ENCODE data around the gene MARK3.
A peak's percentile ranks its signal among the peaks of the same experiment; 100 is the strongest.

Gene MARK3

GRCh38 chr14:103537175-103537990 lies 152.2 kb downstream of the MARK3 start:
- no peaks in the 10 kb centered on the region for H3K27me3 ChIP-seq (replicated peaks; ENCODE audit: control insufficient read depth, insufficient read depth, low read length)
- peaks cover 62% of the 10 kb centered on the region for H3K4me1 ChIP-seq (ENCODE audit: control insufficient read depth, insufficient read depth, low read length)
- H3K9ac ChIP-seq (ENCODE audit: low read length), result peak overlapping the region; percentile 56
- H3K9me3 ChIP-seq (ENCODE audit: control insufficient read depth, low read length), result no peaks in the 10 kb centered on the region
- no peak for DNase-seq (ENCODE audit: low read depth)
- H3K4me3 ChIP-seq (ENCODE audit: low read length), result no peak overlapping the region
- H3K36me3 ChIP-seq (ENCODE audit: control insufficient read depth, insufficient read depth, low read length, severe bottlenecking), result no peaks in the 10 kb centered on the region

- no peak overlapping the region for H3K4me3 ChIP-seq (ENCODE audit: low read length)
- no peaks in the 10 kb centered on the region for H3K36me3 ChIP-seq (ENCODE audit: control insufficient read depth, insufficient read depth, low read length, severe bottlenecking)
- no peaks in the 10 kb centered on the region for H3K9me3 ChIP-seq (ENCODE audit: control insufficient read depth, low read length)
- DNase-seq (ENCODE audit: low read depth), result no peak
- peak overlapping the region; percentile 38 for H3K9ac ChIP-seq (ENCODE audit: low read length)
- H3K4me1 ChIP-seq (ENCODE audit: control insufficient read depth, insufficient read depth, low read length), result peaks cover 73% of the 10 kb centered on the region
- no peaks in the 10 kb centered on the region for H3K27me3 ChIP-seq (replicated peaks; ENCODE audit: control insufficient read depth, insufficient read depth, low read length)
Observed at GRCh38 chr14:103538291-103539055, 153.3 kb downstream of the MARK3 start.

- DNase-seq (ENCODE audit: low read depth), result no peak
- H3K9ac ChIP-seq (ENCODE audit: low read length), result peak overlapping the region; percentile 82
- H3K36me3 ChIP-seq (ENCODE audit: control insufficient read depth, insufficient read depth, low read length, severe bottlenecking), result no peaks in the 10 kb centered on the region
- H3K9me3 ChIP-seq (ENCODE audit: control insufficient read depth, low read length), result no peaks in the 10 kb centered on the region
- no peak overlapping the region for H3K4me3 ChIP-seq (ENCODE audit: low read length)
- H3K27me3 ChIP-seq (replicated peaks; ENCODE audit: control insufficient read depth, insufficient read depth, low read length), result no peaks in the 10 kb centered on the region
- peaks cover 80% of the 10 kb centered on the region for H3K4me1 ChIP-seq (ENCODE audit: control insufficient read depth, insufficient read depth, low read length)
Observed at GRCh38 chr14:103539056-103539825, 154.0 kb downstream of the MARK3 start.

- H3K9ac ChIP-seq (ENCODE audit: low read length), result peak overlapping the region; percentile 82
- no peaks in the 10 kb centered on the region for H3K9me3 ChIP-seq (ENCODE audit: control insufficient read depth, low read length)
- no peak for DNase-seq (ENCODE audit: low read depth)
- H3K4me1 ChIP-seq (ENCODE audit: control insufficient read depth, insufficient read depth, low read length), result peaks cover 79% of the 10 kb centered on the region
- H3K36me3 ChIP-seq (ENCODE audit: control insufficient read depth, insufficient read depth, low read length, severe bottlenecking), result no peaks in the 10 kb centered on the region
- H3K27me3 ChIP-seq (replicated peaks; ENCODE audit: control insufficient read depth, insufficient read depth, low read length), result no peaks in the 10 kb centered on the region
- H3K4me3 ChIP-seq (ENCODE audit: low read length), result no peak overlapping the region
Observed at GRCh38 chr14:103540821-103541708, 155.8 kb downstream of the MARK3 start.

- Histone ChIP-seq H3K36me3 (ENCODE audit: control insufficient read depth, insufficient read depth, low read length, severe bottlenecking) (no peaks in the 10 kb centered on the region), H3K9ac (ENCODE audit: low read length) (peak overlapping the region; percentile 82), H3K9me3 (ENCODE audit: control insufficient read depth, low read length) (no peaks in the 10 kb centered on the region), H3K27me3 (replicated peaks; ENCODE audit: control insufficient read depth, insufficient read depth, low read length) (no peaks in the 10 kb centered on the region), H3K4me3 (ENCODE audit: low read length) (peak overlapping the region; percentile 58), H3K4me1 (ENCODE audit: control insufficient read depth, insufficient read depth, low read length) (peaks cover 77% of the 10 kb centered on the region)
- no peak for DNase-seq (ENCODE audit: low read depth)
Observed at GRCh38 chr14:103541709-103542604, 156.7 kb downstream of the MARK3 start.

GRCh38 chr14:103542605-103543088 lies 157.4 kb downstream of the MARK3 start:
- peaks cover 71% of the 10 kb centered on the region for H3K4me1 ChIP-seq (ENCODE audit: control insufficient read depth, insufficient read depth, low read length)
- peak; percentile 25 for DNase-seq (ENCODE audit: low read depth)

GRCh38 chr14:103543140-103543539 lies 157.9 kb downstream of the MARK3 start:
- Histone ChIP-seq H3K36me3 (ENCODE audit: control insufficient read depth, insufficient read depth, low read length, severe bottlenecking) (no peaks in the 10 kb centered on the region), H3K9me3 (ENCODE audit: control insufficient read depth, low read length) (no peaks in the 10 kb centered on the region), H3K4me1 (ENCODE audit: control insufficient read depth, insufficient read depth, low read length) (peaks cover 66% of the 10 kb centered on the region), H3K27me3 (replicated peaks; ENCODE audit: control insufficient read depth, insufficient read depth, low read length) (no peaks in the 10 kb centered on the region), H3K4me3 (ENCODE audit: low read length) (peak overlapping the region; percentile 33), H3K9ac (ENCODE audit: low read length) (peak overlapping the region; percentile 82)
- DNase-seq (ENCODE audit: low read depth), result no peak

More at GRCh38 chr14:103542605-103543088, 157.4 kb downstream of the MARK3 start:
- H3K27me3 ChIP-seq (replicated peaks; ENCODE audit: control insufficient read depth, insufficient read depth, low read length), result no peaks in the 10 kb centered on the region
- peak overlapping the region; percentile 58 for H3K4me3 ChIP-seq (ENCODE audit: low read length)
- no peaks in the 10 kb centered on the region for H3K36me3 ChIP-seq (ENCODE audit: control insufficient read depth, insufficient read depth, low read length, severe bottlenecking)
- no peaks in the 10 kb centered on the region for H3K9me3 ChIP-seq (ENCODE audit: control insufficient read depth, low read length)
- H3K9ac ChIP-seq (ENCODE audit: low read length), result peak overlapping the region; percentile 82

- Histone ChIP-seq H3K36me3 (ENCODE audit: control insufficient read depth, insufficient read depth, low read length, severe bottlenecking) (no peaks in the 10 kb centered on the region), H3K4me1 (ENCODE audit: control insufficient read depth, insufficient read depth, low read length) (peaks cover 59% of the 10 kb centered on the region), H3K9me3 (ENCODE audit: control insufficient read depth, low read length) (no peaks in the 10 kb centered on the region), H3K27me3 (replicated peaks; ENCODE audit: control insufficient read depth, insufficient read depth, low read length) (no peaks in the 10 kb centered on the region), H3K4me3 (ENCODE audit: low read length) (no peak overlapping the region), H3K9ac (ENCODE audit: low read length) (peak overlapping the region; percentile 82)
- DNase-seq (ENCODE audit: low read depth), result no peak
Observed at GRCh38 chr14:103543721-103544387, 158.6 kb downstream of the MARK3 start.

- Histone ChIP-seq H3K9me3 (ENCODE audit: control insufficient read depth, low read length) (no peaks in the 10 kb centered on the region), H3K4me3 (ENCODE audit: low read length) (no peak overlapping the region), H3K4me1 (ENCODE audit: control insufficient read depth, insufficient read depth, low read length) (peaks cover 54% of the 10 kb centered on the region), H3K27me3 (replicated peaks; ENCODE audit: control insufficient read depth, insufficient read depth, low read length) (no peaks in the 10 kb centered on the region), H3K36me3 (ENCODE audit: control insufficient read depth, insufficient read depth, low read length, severe bottlenecking) (no peaks in the 10 kb centered on the region), H3K9ac (ENCODE audit: low read length) (peak overlapping the region; percentile 8)
- DNase-seq (ENCODE audit: low read depth), result no peak
Observed at GRCh38 chr14:103544388-103545218, 159.4 kb downstream of the MARK3 start.

All from adipocyte (in vitro differentiated cells).